Esophagus muscularis mucosa (tissue), 4 donors: Measurements from ENCODE around the gene RAB40B. TPM values are rescaled to one million over a fixed set of nuclear protein-coding genes. Genes with fewer than 3 reads are reported as not detected.

Experiments used
- DNase-seq: peaks from one replicate; pipeline ENCODE4 v3.0.0-alpha.2; 2017; ENCODE audit errors: extremely low spot score
- H3K27ac ChIP-seq, 4 donors: fragments of 200-600 bp; sonication (generic); replicated peaks in 1 of 4; 1 replicate in 3 of 4; 2 replicates in 1 of 4; pipeline ENCODE4 v1.5.1; 2016 to 2019; ENCODE audit warnings: mild to moderate bottlenecking in 1 of 4
- H3K27me3 ChIP-seq, 4 donors: fragments of 200-600 bp; sonication (generic); one replicate each; pipeline versions ENCODE4 v1.5.1 to v1.6.0; 2016 to 2019
- H3K36me3 ChIP-seq, 4 donors: fragments of 200-600 bp; sonication (generic); one replicate each; pipeline ENCODE4 v1.5.1; 2016 to 2019
- H3K4me1 ChIP-seq, 4 donors: fragments of 200-600 bp; sonication (generic); one replicate each; pipeline ENCODE4 v1.5.1; 2016 to 2019
- H3K4me3 ChIP-seq, 4 donors: fragments of 200-600 bp; sonication (generic); 1 replicate in 2 of 4; 2 replicates in 2 of 4; pipeline ENCODE4 v1.5.1; 2016 to 2019; ENCODE audit warnings: mild to moderate bottlenecking in 4 of 4, moderate library complexity in 1 of 4
- H3K9me3 ChIP-seq, 4 donors: fragments of 200-600 bp; sonication (generic); 1 replicate in 3 of 4; 2 replicates in 1 of 4; pipeline ENCODE4 v1.5.1; 2016 to 2019
- EP300 ChIP-seq: sonication (generic); formaldehyde crosslinking; IDR thresholded peaks from one replicate; pipeline ENCODE4 v1.6.1; 2017; ENCODE audit warnings: antibody characterized with exemption
- POLR2A ChIP-seq: fragments of 450-650 bp; IDR thresholded peaks from one replicate; pipeline ENCODE4 v1.6.1; 2017; ENCODE audit warnings: antibody characterized with exemption, moderate library complexity, mild to moderate bottlenecking, low read depth
- POLR2AphosphoS5 ChIP-seq, 2 donors: sonication (generic); formaldehyde crosslinking; IDR thresholded peaks; one replicate each; pipeline ENCODE4 v1.6.1; 2017; ENCODE audit warnings: antibody characterized with exemption in 2 of 2
- WGBS: methylation state at CpG from one replicate; pipeline ENCODE4 v1.1.5; 2018; 5-methylcytosine and 5-hydroxymethylcytosine counted together
- intact Hi-C: fragments of 100-400 bp; cut with DNase I; formaldehyde crosslinking; loops from one replicate; pipeline ENCODE4 v1.15.1; 2023
- total RNA-seq, 4 donors: library from RNA; depleted of rRNA; stranded (reverse); fragments of >200 nt; gene quantifications; one replicate each; pipeline versions ENCODE4 v1.1.0 to v1.2.1, GENCODE V29; 2016
- TF ChIP-seq, protein P1 (sequence below), 3 experiments: fragments of 200-600 bp in 2 of 3; fragments of 450-650 bp in 1 of 3; sonication (generic) in 2 of 3; IDR thresholded peaks; one replicate each; pipeline ENCODE4 v1.5.1; 2017 to 2019; ENCODE audit warnings: antibody characterized with exemption in 3 of 3, mild to moderate bottlenecking in 2 of 3, moderate library complexity in 1 of 3

The RAB40B gene
- total RNA-seq, 4 donors from 2014 or later: 6.2 to 24.3 (median 19.4) TPM

DNA sequence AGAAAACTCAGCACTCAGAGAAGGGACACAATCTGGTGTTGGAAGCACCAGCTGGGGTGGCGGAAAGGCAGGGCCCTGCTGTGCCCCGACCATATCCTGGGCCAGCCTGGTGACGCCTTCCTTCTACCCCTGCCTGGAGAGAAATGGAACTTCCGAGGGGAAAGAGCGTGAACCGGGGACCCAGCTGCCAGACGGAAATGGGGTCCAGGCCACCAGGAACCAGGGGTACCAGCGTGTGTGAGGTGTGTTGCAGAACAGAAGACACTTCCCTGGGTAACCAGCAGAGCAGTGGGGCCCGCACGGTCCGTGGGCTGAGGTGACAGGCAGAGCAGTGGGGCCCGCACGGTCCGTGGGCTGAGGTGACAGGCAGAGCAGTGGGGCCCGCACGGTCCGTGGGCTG, 6.8 kb downstream of the RAB40B start:
- no peak overlapping the region for H3K27ac ChIP-seq
- WGBS: 94% methylated on average over 7 of the region's 17 CpGs
- H3K9me3 ChIP-seq: peaks cover 0 to 9% (median 4%) of the 10 kb centered on the region in 4 donors
- no peak for DNase-seq
- peaks cover under 1 to 3% (median 2%) of the 10 kb centered on the region in 4 donors for H3K4me1 ChIP-seq
- no peaks in the 10 kb centered on the region for H3K27me3 ChIP-seq
- intact Hi-C loops: no loop called here
- no peak overlapping the region for H3K4me3 ChIP-seq
- H3K36me3 ChIP-seq: peaks cover 0 to 18% (median 3%) of the 10 kb centered on the region in 4 donors
- no peak for TF ChIP-seq EP300
- no peak for TF ChIP-seq POLR2AphosphoS5 (IDR thresholded peaks at IDR 0.05)
- no peak for TF ChIP-seq POLR2A
- TF ChIP-seq, protein P1, sequence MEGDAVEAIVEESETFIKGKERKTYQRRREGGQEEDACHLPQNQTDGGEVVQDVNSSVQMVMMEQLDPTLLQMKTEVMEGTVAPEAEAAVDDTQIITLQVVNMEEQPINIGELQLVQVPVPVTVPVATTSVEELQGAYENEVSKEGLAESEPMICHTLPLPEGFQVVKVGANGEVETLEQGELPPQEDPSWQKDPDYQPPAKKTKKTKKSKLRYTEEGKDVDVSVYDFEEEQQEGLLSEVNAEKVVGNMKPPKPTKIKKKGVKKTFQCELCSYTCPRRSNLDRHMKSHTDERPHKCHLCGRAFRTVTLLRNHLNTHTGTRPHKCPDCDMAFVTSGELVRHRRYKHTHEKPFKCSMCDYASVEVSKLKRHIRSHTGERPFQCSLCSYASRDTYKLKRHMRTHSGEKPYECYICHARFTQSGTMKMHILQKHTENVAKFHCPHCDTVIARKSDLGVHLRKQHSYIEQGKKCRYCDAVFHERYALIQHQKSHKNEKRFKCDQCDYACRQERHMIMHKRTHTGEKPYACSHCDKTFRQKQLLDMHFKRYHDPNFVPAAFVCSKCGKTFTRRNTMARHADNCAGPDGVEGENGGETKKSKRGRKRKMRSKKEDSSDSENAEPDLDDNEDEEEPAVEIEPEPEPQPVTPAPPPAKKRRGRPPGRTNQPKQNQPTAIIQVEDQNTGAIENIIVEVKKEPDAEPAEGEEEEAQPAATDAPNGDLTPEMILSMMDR (IDR thresholded peaks at IDR 0.05): no peak

DNA sequence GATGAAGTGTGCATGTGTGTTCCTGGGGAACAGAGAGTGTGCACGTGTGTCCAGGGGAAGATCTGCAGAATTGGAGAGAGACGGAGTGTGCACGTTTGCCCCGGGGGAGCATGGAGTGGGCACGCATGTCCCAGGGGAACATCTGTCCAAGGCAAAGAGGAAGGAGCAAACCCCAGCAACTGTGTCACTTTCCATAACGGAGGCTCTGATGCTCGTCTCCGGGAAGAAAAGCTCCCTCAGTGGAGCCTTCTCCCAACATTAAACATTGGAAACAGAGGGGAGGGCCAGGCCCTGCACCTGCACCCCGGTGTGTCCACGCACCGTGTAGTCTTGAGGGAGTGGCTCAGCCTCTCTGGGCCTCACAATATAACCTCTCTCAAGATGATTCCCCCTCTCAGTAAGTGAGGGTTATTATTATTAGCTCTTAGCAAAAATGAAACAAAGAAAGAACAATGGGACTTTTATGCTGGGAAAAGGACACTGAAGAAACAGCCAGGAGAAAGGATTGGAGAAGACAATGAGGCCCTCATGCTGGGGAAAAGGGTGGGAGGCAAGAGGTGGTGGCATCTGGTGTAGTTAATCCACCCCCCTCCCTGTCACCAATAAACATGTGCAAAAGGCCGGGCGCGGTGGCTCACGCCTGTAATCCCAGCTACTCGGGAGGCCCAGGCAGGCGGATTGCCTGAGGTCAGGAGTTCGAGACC, 7.6 kb downstream of the RAB40B start:
- peaks cover 0 to 9% (median 4%) of the 10 kb centered on the region in 4 donors for H3K9me3 ChIP-seq
- 79% methylated on average over 16 of the region's 18 CpGs for WGBS
- no peaks in the 10 kb centered on the region for H3K4me1 ChIP-seq
- DNase-seq: no peak
- intact Hi-C loops: no loop called here
- H3K27ac ChIP-seq: no peak overlapping the region
- TF ChIP-seq POLR2A (no peak), EP300 (no peak), POLR2AphosphoS5 (IDR thresholded peaks at IDR 0.05) (no peak)
- TF ChIP-seq, protein P1 (IDR thresholded peaks at IDR 0.05): no peak
- no peaks in the 10 kb centered on the region for H3K27me3 ChIP-seq
- H3K4me3 ChIP-seq: no peak overlapping the region
- peaks cover 0 to 18% (median 3%) of the 10 kb centered on the region in 4 donors for H3K36me3 ChIP-seq

DNA sequence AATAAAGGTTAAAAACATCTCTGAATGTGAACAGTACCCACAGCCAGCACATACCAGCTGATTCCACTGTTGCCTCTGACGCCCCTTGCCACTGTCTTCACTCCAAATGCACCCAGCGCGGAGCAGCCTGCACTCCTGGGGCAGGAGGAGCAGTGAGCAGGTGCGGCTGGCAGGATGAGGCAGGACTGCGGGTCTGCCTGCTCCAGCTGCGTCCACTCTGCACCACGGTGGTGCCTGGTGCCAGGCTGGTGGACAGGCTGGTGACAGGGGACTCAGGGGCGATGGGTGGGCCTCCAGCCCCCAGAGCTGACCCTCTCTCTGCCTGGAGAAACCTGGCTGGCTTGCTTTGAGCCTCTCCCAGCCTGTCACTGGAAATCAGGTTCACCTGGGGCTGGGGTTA, 9.4 kb downstream of the RAB40B start:
- H3K4me3 ChIP-seq: no peak overlapping the region
- H3K9me3 ChIP-seq: peaks cover 0 to under 1% (median 0%) of the 10 kb centered on the region in 4 donors
- H3K4me1 ChIP-seq: no peaks in the 10 kb centered on the region
- intact Hi-C loops: no loop called here
- H3K27ac ChIP-seq: no peak overlapping the region
- no peak for DNase-seq
- 79% methylated on average over 7 of the region's 8 CpGs for WGBS
- no peaks in the 10 kb centered on the region for H3K27me3 ChIP-seq
- TF ChIP-seq, protein P1 (IDR thresholded peaks at IDR 0.05): no peak
- no peak for TF ChIP-seq POLR2AphosphoS5 (IDR thresholded peaks at IDR 0.05)
- no peak for TF ChIP-seq POLR2A
- H3K36me3 ChIP-seq: peaks cover 0 to 24% (median 9%) of the 10 kb centered on the region in 4 donors

DNA sequence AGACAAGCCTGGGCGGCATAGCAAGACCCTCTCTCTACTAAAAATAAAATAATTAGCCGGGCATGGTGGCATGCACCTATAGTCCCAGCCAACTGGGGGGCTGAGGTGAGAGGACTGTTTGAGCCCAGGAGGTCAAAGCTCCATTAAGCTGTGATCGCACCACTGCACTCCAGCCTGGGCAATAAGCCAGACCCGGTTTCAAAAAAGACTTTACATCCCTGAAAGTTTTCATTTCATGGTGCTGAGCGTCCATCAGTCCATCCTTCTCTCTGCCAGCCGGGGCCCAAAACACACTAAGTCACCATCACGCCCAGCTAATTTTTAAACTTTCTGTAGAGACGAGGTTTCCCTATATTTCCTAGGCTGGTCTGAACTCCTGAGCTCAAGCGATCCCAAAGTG, 10.6 kb downstream of the RAB40B start:
- no peak overlapping the region for H3K27ac ChIP-seq

More for the DNA sequence above, 10.6 kb downstream of the RAB40B start:
- H3K4me3 ChIP-seq: no peak overlapping the region
- H3K36me3 ChIP-seq: peaks cover 0 to 24% (median 9%) of the 10 kb centered on the region in 4 donors
- H3K9me3 ChIP-seq: no peaks in the 10 kb centered on the region
- WGBS: over 99% methylated on average over 9 of the region's 9 CpGs
- intact Hi-C loops: no loop called here
- TF ChIP-seq EP300 (no peak), POLR2A (no peak), POLR2AphosphoS5 (IDR thresholded peaks at IDR 0.05) (no peak)
- TF ChIP-seq, protein P1 (IDR thresholded peaks at IDR 0.05): no peak
- DNase-seq: no peak
- H3K4me1 ChIP-seq: no peaks in the 10 kb centered on the region
- H3K27me3 ChIP-seq: no peaks in the 10 kb centered on the region
